ENCODE measurements around the gene DCP1A.

Gene DCP1A

GRCh38 chr3:53248161-53248560 lies 99.2 kb downstream of the DCP1A start:
- DNase-seq (ENCODE audit: low read depth in 4 of 4, low spot score in 1 of 4), result no peak

GRCh38 chr3:53247619-53248018 lies 99.7 kb downstream of the DCP1A start:
- no peak for DNase-seq (ENCODE audit: low read depth in 4 of 4, low spot score in 1 of 4)

- no peak for DNase-seq (ENCODE audit: low read depth in 4 of 4, low spot score in 1 of 4)
Observed at GRCh38 chr3:53244271-53244670, 103.1 kb downstream of the DCP1A start.

GRCh38 chr3:53243785-53244184 lies 103.6 kb downstream of the DCP1A start:
- no peak for DNase-seq (ENCODE audit: low read depth in 4 of 4, low spot score in 1 of 4)

- no peak for DNase-seq (ENCODE audit: low read depth in 4 of 4, low spot score in 1 of 4)
Observed at GRCh38 chr3:53243165-53243564, 104.2 kb downstream of the DCP1A start.

- DNase-seq (ENCODE audit: low read depth in 4 of 4, low spot score in 1 of 4), result no peak
Observed at GRCh38 chr3:53242642-53243041, 104.7 kb downstream of the DCP1A start.

GRCh38 chr3:53242155-53242554 lies 105.2 kb downstream of the DCP1A start:
- DNase-seq (ENCODE audit: low read depth in 4 of 4, low spot score in 1 of 4), result no peak

GRCh38 chr3:53240989-53241972 lies 106.1 kb downstream of the DCP1A start:
- DNase-seq (ENCODE audit: low read depth in 4 of 4, low spot score in 1 of 4), result no peak

GRCh38 chr3:53239800-53240199 lies 107.5 kb downstream of the DCP1A start:
- no peak for DNase-seq (ENCODE audit: low read depth in 4 of 4, low spot score in 1 of 4)

GRCh38 chr3:53238886-53239285 lies 108.5 kb downstream of the DCP1A start:
- no peak for DNase-seq (ENCODE audit: low read depth in 4 of 4, low spot score in 1 of 4)

GRCh38 chr3:53238051-53238850 lies 109.1 kb downstream of the DCP1A start:
- no peak for DNase-seq (ENCODE audit: low read depth in 4 of 4, low spot score in 1 of 4)

- DNase-seq (ENCODE audit: low read depth in 4 of 4, low spot score in 1 of 4), result no peak
Observed at GRCh38 chr3:53236112-53236841, 111.1 kb downstream of the DCP1A start.

GRCh38 chr3:53235545-53235944 lies 111.8 kb downstream of the DCP1A start:
- no peak for DNase-seq (ENCODE audit: low read depth in 4 of 4, low spot score in 1 of 4)

GRCh38 chr3:53234841-53235232 lies 112.5 kb downstream of the DCP1A start:
- DNase-seq (ENCODE audit: low read depth in 4 of 4, low spot score in 1 of 4), result no peak

GRCh38 chr3:53234130-53234840 lies 113.1 kb downstream of the DCP1A start:
- no peak for DNase-seq (ENCODE audit: low read depth in 4 of 4, low spot score in 1 of 4)
